ENCODE results near the gene PTPRT.

PTPRT gene

GRCh38 chr20:42085366-42085765 is 1104.3 kb downstream of the PTPRT start:
- Histone ChIP-seq H3K36me3 (ENCODE audit: insufficient read depth, low read length) (no peaks in the 10 kb centered on the region), H3K9me3 (ENCODE audit: insufficient read depth, low read depth, low read length) (no peaks in the 10 kb centered on the region), H3K9ac (ENCODE audit: low read depth, low read length) (no peak overlapping the region), H3K4me3 (ENCODE audit: low read length) (no peak overlapping the region), H3K27ac (ENCODE audit: low read depth, low read length) (no peak overlapping the region), H3K27me3 (ENCODE audit: insufficient read depth, low read length) (no peaks in the 10 kb centered on the region), H3K4me1 (ENCODE audit: insufficient read depth, low read length) (no peaks in the 10 kb centered on the region)
- 91% methylated on average over 10 of the region's 10 CpGs for WGBS

GRCh38 chr20:42083280-42083679 is 1106.4 kb downstream of the PTPRT start:
- WGBS, result 96% methylated on average over 1 of the region's 1 CpG
- Histone ChIP-seq H3K27ac (ENCODE audit: low read depth, low read length) (no peak overlapping the region), H3K4me1 (ENCODE audit: insufficient read depth, low read length) (no peaks in the 10 kb centered on the region), H3K36me3 (ENCODE audit: insufficient read depth, low read length) (no peaks in the 10 kb centered on the region), H3K27me3 (ENCODE audit: insufficient read depth, low read length) (no peaks in the 10 kb centered on the region), H3K9ac (ENCODE audit: low read depth, low read length) (no peak overlapping the region), H3K4me3 (ENCODE audit: low read length) (no peak overlapping the region), H3K9me3 (ENCODE audit: insufficient read depth, low read depth, low read length) (no peaks in the 10 kb centered on the region)

GRCh38 chr20:42082611-42083010 is 1107.1 kb downstream of the PTPRT start:
- Histone ChIP-seq H3K4me1 (ENCODE audit: insufficient read depth, low read length) (no peaks in the 10 kb centered on the region), H3K27ac (ENCODE audit: low read depth, low read length) (no peak overlapping the region), H3K36me3 (ENCODE audit: insufficient read depth, low read length) (no peaks in the 10 kb centered on the region), H3K4me3 (ENCODE audit: low read length) (no peak overlapping the region), H3K27me3 (ENCODE audit: insufficient read depth, low read length) (no peaks in the 10 kb centered on the region), H3K9ac (ENCODE audit: low read depth, low read length) (no peak overlapping the region), H3K9me3 (ENCODE audit: insufficient read depth, low read depth, low read length) (no peaks in the 10 kb centered on the region)
- WGBS, result 47% methylated on average over 1 of the region's 1 CpG

GRCh38 chr20:42080956-42081355 is 1108.8 kb downstream of the PTPRT start:
- Histone ChIP-seq H3K27ac (ENCODE audit: low read depth, low read length) (no peak overlapping the region), H3K4me1 (ENCODE audit: insufficient read depth, low read length) (no peaks in the 10 kb centered on the region), H3K9ac (ENCODE audit: low read depth, low read length) (no peak overlapping the region), H3K27me3 (ENCODE audit: insufficient read depth, low read length) (no peaks in the 10 kb centered on the region), H3K9me3 (ENCODE audit: insufficient read depth, low read depth, low read length) (no peaks in the 10 kb centered on the region), H3K4me3 (ENCODE audit: low read length) (no peak overlapping the region), H3K36me3 (ENCODE audit: insufficient read depth, low read length) (no peaks in the 10 kb centered on the region)
- WGBS, result 73% methylated on average over 3 of the region's 4 CpGs

- Histone ChIP-seq H3K4me1 (ENCODE audit: insufficient read depth, low read length) (no peaks in the 10 kb centered on the region), H3K4me3 (ENCODE audit: low read length) (no peak overlapping the region), H3K9me3 (ENCODE audit: insufficient read depth, low read depth, low read length) (no peaks in the 10 kb centered on the region), H3K27me3 (ENCODE audit: insufficient read depth, low read length) (no peaks in the 10 kb centered on the region), H3K9ac (ENCODE audit: low read depth, low read length) (no peak overlapping the region), H3K27ac (ENCODE audit: low read depth, low read length) (no peak overlapping the region), H3K36me3 (ENCODE audit: insufficient read depth, low read length) (no peaks in the 10 kb centered on the region)
- WGBS, result 75% methylated on average over 1 of the region's 1 CpG
Observed at GRCh38 chr20:42074944-42075343, 1114.8 kb downstream of the PTPRT start.

- H3K4me1 ChIP-seq (ENCODE audit: insufficient read depth, low read length), result no peaks in the 10 kb centered on the region
- H3K9ac ChIP-seq (ENCODE audit: low read depth, low read length), result no peak overlapping the region
- 72% methylated on average over 3 of the region's 3 CpGs for WGBS
- H3K4me3 ChIP-seq (ENCODE audit: low read length), result no peak overlapping the region
- no peaks in the 10 kb centered on the region for H3K9me3 ChIP-seq (ENCODE audit: insufficient read depth, low read depth, low read length)
- no peaks in the 10 kb centered on the region for H3K27me3 ChIP-seq (ENCODE audit: insufficient read depth, low read length)
- no peak overlapping the region for H3K27ac ChIP-seq (ENCODE audit: low read depth, low read length)
- H3K36me3 ChIP-seq (ENCODE audit: insufficient read depth, low read length), result no peaks in the 10 kb centered on the region
Observed at GRCh38 chr20:42067596-42067995, 1122.1 kb downstream of the PTPRT start.

GRCh38 chr20:42067174-42067573 is 1122.5 kb downstream of the PTPRT start:
- WGBS, result 94% methylated on average over 5 of the region's 5 CpGs
- no peaks in the 10 kb centered on the region for H3K4me1 ChIP-seq (ENCODE audit: insufficient read depth, low read length)
- H3K9me3 ChIP-seq (ENCODE audit: insufficient read depth, low read depth, low read length), result no peaks in the 10 kb centered on the region
- H3K36me3 ChIP-seq (ENCODE audit: insufficient read depth, low read length), result no peaks in the 10 kb centered on the region
- no peak overlapping the region for H3K9ac ChIP-seq (ENCODE audit: low read depth, low read length)
- H3K27ac ChIP-seq (ENCODE audit: low read depth, low read length), result no peak overlapping the region
- no peak overlapping the region for H3K4me3 ChIP-seq (ENCODE audit: low read length)
- no peaks in the 10 kb centered on the region for H3K27me3 ChIP-seq (ENCODE audit: insufficient read depth, low read length)

GRCh38 chr20:42063141-42063540 is 1126.6 kb downstream of the PTPRT start:
- 74% methylated on average over 4 of the region's 4 CpGs for WGBS
- no peaks in the 10 kb centered on the region for H3K27me3 ChIP-seq (ENCODE audit: insufficient read depth, low read length)
- H3K36me3 ChIP-seq (ENCODE audit: insufficient read depth, low read length), result no peaks in the 10 kb centered on the region
- no peaks in the 10 kb centered on the region for H3K9me3 ChIP-seq (ENCODE audit: insufficient read depth, low read depth, low read length)
- no peak overlapping the region for H3K4me3 ChIP-seq (ENCODE audit: low read length)
- no peak overlapping the region for H3K9ac ChIP-seq (ENCODE audit: low read depth, low read length)
- no peak overlapping the region for H3K27ac ChIP-seq (ENCODE audit: low read depth, low read length)
- no peaks in the 10 kb centered on the region for H3K4me1 ChIP-seq (ENCODE audit: insufficient read depth, low read length)

- Histone ChIP-seq H3K36me3 (ENCODE audit: insufficient read depth, low read length) (no peaks in the 10 kb centered on the region), H3K27ac (ENCODE audit: low read depth, low read length) (no peak overlapping the region), H3K4me1 (ENCODE audit: insufficient read depth, low read length) (no peaks in the 10 kb centered on the region), H3K27me3 (ENCODE audit: insufficient read depth, low read length) (no peaks in the 10 kb centered on the region), H3K9ac (ENCODE audit: low read depth, low read length) (no peak overlapping the region), H3K4me3 (ENCODE audit: low read length) (no peak overlapping the region), H3K9me3 (ENCODE audit: insufficient read depth, low read depth, low read length) (no peaks in the 10 kb centered on the region)
- 61% methylated on average over 3 of the region's 3 CpGs for WGBS
Observed at GRCh38 chr20:42053350-42053749, 1136.4 kb downstream of the PTPRT start.

- Histone ChIP-seq H3K9ac (ENCODE audit: low read depth, low read length) (no peak overlapping the region), H3K4me3 (ENCODE audit: low read length) (no peak overlapping the region), H3K36me3 (ENCODE audit: insufficient read depth, low read length) (no peaks in the 10 kb centered on the region), H3K9me3 (ENCODE audit: insufficient read depth, low read depth, low read length) (no peaks in the 10 kb centered on the region), H3K4me1 (ENCODE audit: insufficient read depth, low read length) (no peaks in the 10 kb centered on the region), H3K27me3 (ENCODE audit: insufficient read depth, low read length) (no peaks in the 10 kb centered on the region), H3K27ac (ENCODE audit: low read depth, low read length) (no peak overlapping the region)
- 97% methylated on average over 5 of the region's 5 CpGs for WGBS
Observed at GRCh38 chr20:42051921-42052320, 1137.8 kb downstream of the PTPRT start.

- no peaks in the 10 kb centered on the region for H3K36me3 ChIP-seq (ENCODE audit: insufficient read depth, low read length)
- H3K27me3 ChIP-seq (ENCODE audit: insufficient read depth, low read length), result no peaks in the 10 kb centered on the region
- no peaks in the 10 kb centered on the region for H3K9me3 ChIP-seq (ENCODE audit: insufficient read depth, low read depth, low read length)
- no peak overlapping the region for H3K4me3 ChIP-seq (ENCODE audit: low read length)
- no peaks in the 10 kb centered on the region for H3K4me1 ChIP-seq (ENCODE audit: insufficient read depth, low read length)
- H3K27ac ChIP-seq (ENCODE audit: low read depth, low read length), result no peak overlapping the region
- WGBS, result 82% methylated on average over 7 of the region's 7 CpGs
- no peak overlapping the region for H3K9ac ChIP-seq (ENCODE audit: low read depth, low read length)
Observed at GRCh38 chr20:42046371-42047085, 1143.2 kb downstream of the PTPRT start.

- WGBS, result 69% methylated on average over 2 of the region's 2 CpGs
- no peaks in the 10 kb centered on the region for H3K36me3 ChIP-seq (ENCODE audit: insufficient read depth, low read length)
- no peaks in the 10 kb centered on the region for H3K9me3 ChIP-seq (ENCODE audit: insufficient read depth, low read depth, low read length)
- H3K4me1 ChIP-seq (ENCODE audit: insufficient read depth, low read length), result no peaks in the 10 kb centered on the region
- H3K4me3 ChIP-seq (ENCODE audit: low read length), result no peak overlapping the region
- H3K27me3 ChIP-seq (ENCODE audit: insufficient read depth, low read length), result no peaks in the 10 kb centered on the region
- H3K9ac ChIP-seq (ENCODE audit: low read depth, low read length), result no peak overlapping the region
- H3K27ac ChIP-seq (ENCODE audit: low read depth, low read length), result no peak overlapping the region
Observed at GRCh38 chr20:42043921-42044320, 1145.8 kb downstream of the PTPRT start.

Measured in HUES64 (cell line).